ENCODE measurements around the gene RGS11. TPM values are rescaled to one million over a fixed set of nuclear protein-coding genes. Genes with fewer than 3 reads are reported as not detected.

Gene RGS11
- total RNA-seq, 4 donors from 2014 or later: 7.1 to 18.2 (median 11.0) TPM

- Histone ChIP-seq H3K27ac (replicated peaks in 1 of 4) (no peak overlapping the region), H3K4me3 (no peak overlapping the region), H3K36me3 (peaks cover 13 to 52% (median 40%) of the 10 kb centered on the region in 4 donors), H3K9me3 (no peaks in the 10 kb centered on the region), H3K4me1 (peaks cover 0 to 8% (median 0%) of the 10 kb centered on the region in 4 donors), H3K27me3 (no peaks in the 10 kb centered on the region)
- 92% methylated on average over 16 of the region's 19 CpGs for whole genome bisulfite sequencing
- intact Hi-C loops (cut with DNase I): no loop called here
- DNase-seq (ENCODE audit: extremely low spot score): no peak
- no peak for TF ChIP-seq EP300 (IDR thresholded peaks at IDR 0.05)
- no peak for TF ChIP-seq POLR2AphosphoS5 (IDR thresholded peaks at IDR 0.05)
- no peak for TF ChIP-seq POLR2A (IDR thresholded peaks at IDR 0.05; ENCODE audit: low read depth)
- no peak for TF ChIP-seq CTCF (IDR thresholded peaks at IDR 0.05)
Measured at GRCh38 chr16:316741-317464, 41.2 kb upstream of the RGS11 start.

GRCh38 chr16:314795-315299 lies 39.1 kb upstream of the RGS11 start:
- no peak for TF ChIP-seq CTCF (IDR thresholded peaks at IDR 0.05)
- TF ChIP-seq POLR2A (IDR thresholded peaks at IDR 0.05; ENCODE audit: low read depth): no peak
- no peak for TF ChIP-seq EP300 (IDR thresholded peaks at IDR 0.05)
- TF ChIP-seq POLR2AphosphoS5 (IDR thresholded peaks at IDR 0.05): no peak
- WGBS: 75% methylated on average over 13 of the region's 14 CpGs
- no peaks in the 10 kb centered on the region for H3K4me1 ChIP-seq
- H3K4me3 ChIP-seq: no peak overlapping the region
- no peaks in the 10 kb centered on the region for H3K9me3 ChIP-seq
- no peak for DNase-seq (ENCODE audit: extremely low spot score)
- H3K27ac ChIP-seq (replicated peaks in 1 of 4): no peak overlapping the region
- H3K36me3 ChIP-seq: peaks cover 13 to 68% (median 47%) of the 10 kb centered on the region in 4 donors
- intact Hi-C loops (cut with DNase I): no loop called here
- H3K27me3 ChIP-seq: no peaks in the 10 kb centered on the region

GRCh38 chr16:314351-314750 lies 38.6 kb upstream of the RGS11 start:
- H3K9me3 ChIP-seq: no peaks in the 10 kb centered on the region
- H3K27ac ChIP-seq (replicated peaks in 1 of 4): no peak overlapping the region
- no peaks in the 10 kb centered on the region for H3K27me3 ChIP-seq
- 97% methylated on average over 15 of the region's 16 CpGs for WGBS
- no peak for DNase-seq (ENCODE audit: extremely low spot score)
- H3K4me1 ChIP-seq: no peaks in the 10 kb centered on the region
- no peak for TF ChIP-seq POLR2AphosphoS5 (IDR thresholded peaks at IDR 0.05)
- TF ChIP-seq POLR2A (IDR thresholded peaks at IDR 0.05; ENCODE audit: low read depth): no peak
- no peak for TF ChIP-seq CTCF (IDR thresholded peaks at IDR 0.05)
- no peak for TF ChIP-seq EP300 (IDR thresholded peaks at IDR 0.05)
- peaks cover 18 to 72% (median 52%) of the 10 kb centered on the region in 4 donors for H3K36me3 ChIP-seq
- intact Hi-C loops (cut with DNase I): no loop called here
- no peak overlapping the region for H3K4me3 ChIP-seq

- intact Hi-C loops (cut with DNase I): no loop called here
- Histone ChIP-seq H3K27ac (replicated peaks in 1 of 4) (no peak overlapping the region), H3K27me3 (no peaks in the 10 kb centered on the region), H3K9me3 (no peaks in the 10 kb centered on the region), H3K4me3 (no peak overlapping the region), H3K4me1 (no peaks in the 10 kb centered on the region), H3K36me3 (peaks cover 25 to 76% (median 65%) of the 10 kb centered on the region in 4 donors)
- 93% methylated on average over 14 of the region's 15 CpGs for WGBS
- DNase-seq (ENCODE audit: extremely low spot score): no peak
- TF ChIP-seq POLR2AphosphoS5 (IDR thresholded peaks at IDR 0.05) (no peak), POLR2A (IDR thresholded peaks at IDR 0.05; ENCODE audit: low read depth) (no peak), CTCF (IDR thresholded peaks at IDR 0.05) (no peak), EP300 (IDR thresholded peaks at IDR 0.05) (no peak)
Measured at GRCh38 chr16:311725-312124, 36.0 kb upstream of the RGS11 start.
